AG08395 (cell line): ENCODE data around the gene PAK1IP1.
"Not testable (repeated sequence)": the region's sequence is repeated elsewhere in the genome, so short reads cannot be mapped to it uniquely, and the experiment has no call there.

Source experiments
- DNase-seq: peaks from one replicate; pipeline ENCODE4 v3.0.0; 2012; ENCODE audit warnings: mixed read lengths, low spot score

PAK1IP1 gene

GRCh38 chr6:10692965-10693538, 1.7 kb upstream of the PAK1IP1 start:
- DNase-seq = no peak

GRCh38 chr6:10695086-10695657, 400 bp downstream of the PAK1IP1 start:
- no peak for DNase-seq

GRCh38 chr6:10696655-10697054, 1.9 kb downstream of the PAK1IP1 start:
- no peak for DNase-seq

GRCh38 chr6:10713962-10714361, 19.2 kb downstream of the PAK1IP1 start:
- DNase-seq = no peak

- DNase-seq = no peak
Observed at GRCh38 chr6:10719296-10719963, 24.7 kb downstream of the PAK1IP1 start.

- no peak for DNase-seq
Observed at GRCh38 chr6:10719964-10720264, 25.1 kb downstream of the PAK1IP1 start.

- no peak for DNase-seq
Observed at GRCh38 chr6:10720265-10720959, 25.6 kb downstream of the PAK1IP1 start.

GRCh38 chr6:10720960-10721849, 26.4 kb downstream of the PAK1IP1 start:
- DNase-seq = not testable (repeated sequence)

- DNase-seq = no peak
Observed at GRCh38 chr6:10721850-10722569, 27.2 kb downstream of the PAK1IP1 start.

GRCh38 chr6:10722570-10722819, 27.7 kb downstream of the PAK1IP1 start:
- DNase-seq = no peak

GRCh38 chr6:10722820-10723566, 28.2 kb downstream of the PAK1IP1 start, which contains the start of gene TMEM14C:
Gene TMEM14C, plus strand, starts transcription at chr6:10723070. Its CDS starts 1,544 bp downstream, at chr6:10724614.
- DNase-seq = peak; percentile 99

- DNase-seq = peak; percentile 4
Observed at GRCh38 chr6:10723567-10723881, 28.8 kb downstream of the PAK1IP1 start.

- no peak for DNase-seq
Observed at GRCh38 chr6:10725044-10725443, 30.3 kb downstream of the PAK1IP1 start.

GRCh38 chr6:10725716-10726115, 30.9 kb downstream of the PAK1IP1 start:
- DNase-seq = no peak

GRCh38 chr6:10730254-10730653, 35.5 kb downstream of the PAK1IP1 start:
- DNase-seq = no peak

- DNase-seq = no peak
Observed at GRCh38 chr6:10733151-10733715, 38.5 kb downstream of the PAK1IP1 start.

GRCh38 chr6:10733863-10734262, 39.1 kb downstream of the PAK1IP1 start:
- no peak for DNase-seq

GRCh38 chr6:10736731-10737130, 42.0 kb downstream of the PAK1IP1 start:
- no peak for DNase-seq

- DNase-seq = no peak
Observed at GRCh38 chr6:10740061-10740460, 45.3 kb downstream of the PAK1IP1 start.

- DNase-seq = not testable (repeated sequence)
Observed at GRCh38 chr6:10741643-10742042, 46.9 kb downstream of the PAK1IP1 start.

GRCh38 chr6:10742251-10742650, 47.5 kb downstream of the PAK1IP1 start:
- DNase-seq = no peak
